IPS-20b (cell line): ENCODE measurements around the gene ENKD1.

ENCODE experiments used
- H3K27ac ChIP-seq: one replicate; pipeline ENCODE4 v1.5.1; 2013; ENCODE audit warnings: low read length
- H3K27me3 ChIP-seq: 2 replicates; pipeline ENCODE4 v1.6.1; 2013; ENCODE audit warnings: mild to moderate bottlenecking, low read length, inconsistent platforms; ENCODE audit not compliant: insufficient read depth
- H3K36me3 ChIP-seq: 2 replicates; pipeline ENCODE4 v1.6.1; 2013; ENCODE audit warnings: low read depth, mild to moderate bottlenecking, inconsistent platforms, low read length, moderate library complexity; ENCODE audit not compliant: insufficient read depth
- H3K4me1 ChIP-seq: 2 replicates; pipeline ENCODE4 v1.6.1; 2013; ENCODE audit warnings: mild to moderate bottlenecking, control low read depth, inconsistent platforms, low read length, moderate library complexity; ENCODE audit not compliant: insufficient read depth
- H3K4me3 ChIP-seq: 2 replicates; pipeline ENCODE4 v1.5.1; 2013; ENCODE audit warnings: mild to moderate bottlenecking, low read length, inconsistent platforms
- H3K9ac ChIP-seq: 2 replicates; pipeline ENCODE4 v1.6.1; 2013; ENCODE audit warnings: low read depth, mild to moderate bottlenecking, inconsistent platforms, low read length, moderate library complexity
- H3K9me3 ChIP-seq: 2 replicates; pipeline ENCODE4 v1.6.1; 2013; ENCODE audit warnings: mild to moderate bottlenecking, low read depth, low read length, inconsistent platforms; ENCODE audit not compliant: insufficient read depth

The ENKD1 gene

GRCh38 chr16:67653128-67653788 is 13.3 kb downstream of the ENKD1 start:
- H3K27me3 ChIP-seq = peaks cover 63% of the 10 kb centered on the region
- H3K4me3 ChIP-seq = peak overlapping the region; percentile 60
- no peaks in the 10 kb centered on the region for H3K9me3 ChIP-seq
- H3K36me3 ChIP-seq = peaks cover 8% of the 10 kb centered on the region; the same call in 1 of the 2 replicates
- no peak overlapping the region for H3K9ac ChIP-seq
- H3K4me1 ChIP-seq = no peaks in the 10 kb centered on the region
- no peak overlapping the region for H3K27ac ChIP-seq

DNA sequence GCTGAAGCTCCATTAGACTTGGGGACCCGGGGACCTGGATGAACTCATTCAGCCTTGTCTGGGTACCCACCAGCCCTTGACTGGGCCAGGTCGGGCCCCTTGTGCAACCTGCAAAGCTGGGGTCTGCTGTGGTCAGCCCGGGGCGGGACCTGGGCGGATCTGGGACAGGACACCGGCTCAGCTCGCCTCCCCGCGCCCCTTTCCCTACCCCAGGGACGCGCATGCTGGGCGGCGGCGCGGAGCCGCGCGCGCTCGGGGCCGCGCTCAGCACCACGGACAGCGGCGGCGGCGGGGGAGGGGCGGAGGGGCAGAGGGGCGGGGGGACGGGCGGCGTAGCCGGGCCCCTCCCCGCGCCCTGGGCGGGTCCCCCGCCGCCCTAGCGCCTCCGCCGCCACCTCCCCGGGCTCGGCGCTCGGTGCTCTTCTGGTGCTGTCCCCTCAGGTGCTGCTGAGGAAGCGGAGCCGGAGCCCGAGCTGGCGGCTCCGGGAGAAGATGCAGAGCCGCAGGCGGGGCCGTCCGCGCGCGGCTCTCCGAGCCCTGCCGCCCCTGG is 13.9 kb downstream of the ENKD1 start:
- Histone ChIP-seq H3K9me3 (no peaks in the 10 kb centered on the region), H3K4me3 (peak overlapping the region; percentile 60; the same call in 1 of the 2 replicates), H3K36me3 (0 out of 2 replicates have a peak, but pooled peaks cover 2% of the 10 kb centered on the region), H3K27ac (no peak overlapping the region), H3K9ac (no peak overlapping the region), H3K4me1 (no peaks in the 10 kb centered on the region), H3K27me3 (peaks cover 69% of the 10 kb centered on the region)

DNA sequence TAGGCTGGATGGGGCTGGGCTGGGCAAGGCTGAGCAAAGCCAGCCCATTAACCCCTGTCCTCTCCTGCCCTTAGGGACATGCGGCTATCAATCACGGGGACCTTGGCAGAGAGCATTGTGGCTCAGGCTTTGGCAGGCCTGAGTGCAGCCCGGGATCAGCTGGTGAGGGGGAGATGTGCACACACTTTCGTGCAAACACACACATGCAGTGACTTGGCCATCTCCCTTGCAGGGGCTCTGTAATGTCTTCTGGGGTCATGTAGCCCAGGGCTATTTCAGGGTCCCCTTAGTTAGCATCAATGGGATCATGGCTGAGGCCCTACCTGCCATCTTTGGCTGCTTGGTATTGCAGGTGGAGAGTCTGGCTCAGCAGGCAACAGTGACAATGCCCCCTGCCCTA is 14.7 kb downstream of the ENKD1 start:
- Histone ChIP-seq H3K9me3 (no peaks in the 10 kb centered on the region), H3K4me1 (no peaks in the 10 kb centered on the region), H3K9ac (no peak overlapping the region), H3K27me3 (peaks cover 76% of the 10 kb centered on the region), H3K27ac (no peak overlapping the region), H3K36me3 (no peaks in the 10 kb centered on the region), H3K4me3 (no peak overlapping the region)

GRCh38 chr16:67651039-67651438 is 15.5 kb downstream of the ENKD1 start:
- H3K4me1 ChIP-seq = no peaks in the 10 kb centered on the region
- H3K27me3 ChIP-seq = peaks cover 84% of the 10 kb centered on the region
- H3K9ac ChIP-seq = no peak overlapping the region
- no peaks in the 10 kb centered on the region for H3K9me3 ChIP-seq
- H3K27ac ChIP-seq = no peak overlapping the region
- no peak overlapping the region for H3K4me3 ChIP-seq
- H3K36me3 ChIP-seq = no peaks in the 10 kb centered on the region

GRCh38 chr16:67650023-67650422 is 16.5 kb downstream of the ENKD1 start:
- no peaks in the 10 kb centered on the region for H3K9me3 ChIP-seq
- H3K27ac ChIP-seq = no peak overlapping the region
- no peaks in the 10 kb centered on the region for H3K36me3 ChIP-seq
- H3K9ac ChIP-seq = no peak overlapping the region
- peaks cover 90% of the 10 kb centered on the region for H3K27me3 ChIP-seq
- no peaks in the 10 kb centered on the region; the same call in 1 of the 2 replicates for H3K4me1 ChIP-seq
- no peak overlapping the region for H3K4me3 ChIP-seq

GRCh38 chr16:67649494-67649931 is 17.0 kb downstream of the ENKD1 start:
- peaks cover 86% of the 10 kb centered on the region for H3K27me3 ChIP-seq
- H3K4me1 ChIP-seq = no peaks in the 10 kb centered on the region; the same call in 1 of the 2 replicates
- no peak overlapping the region for H3K4me3 ChIP-seq
- H3K9ac ChIP-seq = no peak overlapping the region
- no peak overlapping the region for H3K27ac ChIP-seq
- no peaks in the 10 kb centered on the region for H3K9me3 ChIP-seq
- no peaks in the 10 kb centered on the region for H3K36me3 ChIP-seq

GRCh38 chr16:67648764-67649407 is 17.7 kb downstream of the ENKD1 start:
- no peaks in the 10 kb centered on the region; the same call in 1 of the 2 replicates for H3K4me1 ChIP-seq
- H3K27ac ChIP-seq = no peak overlapping the region
- no peaks in the 10 kb centered on the region for H3K36me3 ChIP-seq
- H3K27me3 ChIP-seq = peaks cover 86% of the 10 kb centered on the region
- H3K9me3 ChIP-seq = no peaks in the 10 kb centered on the region
- H3K9ac ChIP-seq = no peak overlapping the region
- no peak overlapping the region for H3K4me3 ChIP-seq

DNA sequence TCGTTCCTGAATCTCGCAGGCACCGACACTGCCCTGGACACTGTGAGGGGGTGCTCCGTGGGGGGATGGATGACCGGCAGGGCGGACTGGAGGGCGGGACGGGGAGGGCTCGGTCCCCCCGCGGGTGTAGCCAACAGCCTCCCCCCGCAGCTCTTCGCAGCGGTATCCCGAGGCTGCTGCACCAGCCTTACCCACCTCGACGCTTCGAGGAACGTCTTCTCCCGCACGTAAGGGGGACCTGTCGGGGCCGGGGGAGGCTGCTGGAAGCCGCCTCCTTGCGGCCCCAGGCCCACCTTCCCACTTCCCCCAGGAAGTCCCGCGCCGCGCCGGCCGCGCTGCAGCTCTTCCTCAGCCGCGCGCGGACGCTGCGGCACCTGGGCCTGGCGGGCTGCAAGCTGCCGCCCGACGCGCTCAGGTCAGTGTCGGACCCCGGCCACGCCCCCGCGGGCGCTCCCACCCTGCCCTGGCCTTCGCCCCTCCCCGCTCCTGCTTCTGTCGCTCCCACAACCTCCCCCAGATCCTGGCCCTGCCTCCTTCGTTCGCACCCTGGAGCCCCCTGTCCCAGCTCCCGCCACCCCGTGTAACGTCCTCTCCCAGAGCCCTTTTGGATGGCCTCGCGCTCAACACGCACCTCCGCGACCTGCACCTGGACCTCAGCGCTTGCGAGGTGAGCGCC is 18.3 kb downstream of the ENKD1 start:
- Histone ChIP-seq H3K27ac (no peak overlapping the region), H3K4me3 (no peak overlapping the region), H3K9me3 (no peaks in the 10 kb centered on the region), H3K4me1 (no peaks in the 10 kb centered on the region; the same call in 1 of the 2 replicates), H3K36me3 (no peaks in the 10 kb centered on the region), H3K9ac (no peak overlapping the region), H3K27me3 (peaks cover 82% of the 10 kb centered on the region)

- H3K27me3 ChIP-seq = peaks cover 80% of the 10 kb centered on the region
Observed at GRCh38 chr16:67647681-67648080, 18.9 kb downstream of the ENKD1 start.

DNA sequence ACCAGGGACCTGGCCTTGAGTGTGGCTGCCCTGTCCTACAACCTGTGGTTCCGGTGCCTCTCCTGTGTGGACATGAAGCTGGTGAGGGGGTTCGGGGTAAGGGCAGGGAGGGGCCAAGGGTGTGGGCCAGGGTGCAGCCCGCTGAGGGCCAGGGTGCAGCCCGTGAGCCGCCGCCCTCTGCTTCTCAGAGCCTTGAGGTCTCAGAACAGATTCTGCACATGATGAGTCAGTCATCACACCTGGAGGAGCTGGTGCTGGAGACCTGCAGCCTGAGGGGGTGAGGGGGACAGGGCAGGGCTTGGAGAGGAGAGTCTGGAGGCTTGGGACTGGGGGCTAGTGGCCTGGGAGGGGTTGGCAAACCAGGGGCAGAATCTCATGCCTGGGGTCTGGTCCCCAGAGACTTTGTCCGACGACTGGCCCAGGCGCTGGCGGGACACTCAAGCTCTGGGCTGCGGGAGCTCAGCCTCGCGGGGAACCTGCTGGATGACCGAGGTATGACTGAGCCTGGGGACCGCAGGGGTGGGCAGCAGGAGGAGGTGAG is 19.4 kb downstream of the ENKD1 start:
- H3K36me3 ChIP-seq = no peaks in the 10 kb centered on the region
- H3K27me3 ChIP-seq = peaks cover 77% of the 10 kb centered on the region
- no peaks in the 10 kb centered on the region for H3K9me3 ChIP-seq
- no peaks in the 10 kb centered on the region; the same call in 1 of the 2 replicates for H3K4me1 ChIP-seq
- H3K27ac ChIP-seq = no peak overlapping the region
- no peak overlapping the region for H3K9ac ChIP-seq
- no peak overlapping the region for H3K4me3 ChIP-seq

More at GRCh38 chr16:67647681-67648080, 18.9 kb downstream of the ENKD1 start:
- H3K4me3 ChIP-seq = no peak overlapping the region
- H3K4me1 ChIP-seq = no peaks in the 10 kb centered on the region; the same call in 1 of the 2 replicates
- H3K36me3 ChIP-seq = no peaks in the 10 kb centered on the region
- H3K9me3 ChIP-seq = no peaks in the 10 kb centered on the region
- H3K9ac ChIP-seq = no peak overlapping the region
- H3K27ac ChIP-seq = no peak overlapping the region

GRCh38 chr16:67645397-67646121 is 21.0 kb downstream of the ENKD1 start:
- Histone ChIP-seq H3K4me3 (peak overlapping the region; percentile 63), H3K27me3 (peaks cover 61% of the 10 kb centered on the region), H3K27ac (no peak overlapping the region), H3K9me3 (no peaks in the 10 kb centered on the region), H3K36me3 (no peaks in the 10 kb centered on the region), H3K9ac (peak overlapping the region; percentile 69), H3K4me1 (no peaks in the 10 kb centered on the region; the same call in 1 of the 2 replicates)
